Nephron progenitor cell (in vitro differentiated cells): ENCODE results near the gene CHD5.

ENCODE experiments used
- DNase-seq: peaks from one replicate; pipeline ENCODE4 v3.0.0; 2021
- H3K27ac Mint-ChIP-seq: 2 replicates; pipeline ENCODE4 v1.8.0; 2021; ENCODE audit warnings: mild to moderate bottlenecking, moderate library complexity, mixed read lengths
- H3K27me3 Mint-ChIP-seq: 2 replicates; pipeline ENCODE4 v1.8.0; 2021; ENCODE audit warnings: mild to moderate bottlenecking, low read depth, mixed read lengths; ENCODE audit not compliant: poor library complexity
- H3K36me3 Mint-ChIP-seq: 2 replicates; pipeline ENCODE4 v1.8.0; 2021; ENCODE audit warnings: low read depth, mixed read lengths
- H3K4me1 Mint-ChIP-seq: 2 replicates; pipeline ENCODE4 v1.8.0; 2021; ENCODE audit warnings: mixed read lengths
- H3K4me3 Mint-ChIP-seq: 2 replicates; pipeline ENCODE4 v1.8.0; 2021; ENCODE audit warnings: mild to moderate bottlenecking, moderate library complexity, mixed read lengths
- H3K9me3 Mint-ChIP-seq: 2 replicates; pipeline ENCODE4 v1.8.0; 2021; ENCODE audit warnings: mild to moderate bottlenecking, moderate library complexity, mixed read lengths
- CTCF ChIP-seq: fragments of 200-600 bp; sonication (generic); IDR thresholded peaks from 2 replicates; pipeline ENCODE4 v1.5.0; 2021; ENCODE audit warnings: antibody characterized with exemption

CHD5 gene

DNA sequence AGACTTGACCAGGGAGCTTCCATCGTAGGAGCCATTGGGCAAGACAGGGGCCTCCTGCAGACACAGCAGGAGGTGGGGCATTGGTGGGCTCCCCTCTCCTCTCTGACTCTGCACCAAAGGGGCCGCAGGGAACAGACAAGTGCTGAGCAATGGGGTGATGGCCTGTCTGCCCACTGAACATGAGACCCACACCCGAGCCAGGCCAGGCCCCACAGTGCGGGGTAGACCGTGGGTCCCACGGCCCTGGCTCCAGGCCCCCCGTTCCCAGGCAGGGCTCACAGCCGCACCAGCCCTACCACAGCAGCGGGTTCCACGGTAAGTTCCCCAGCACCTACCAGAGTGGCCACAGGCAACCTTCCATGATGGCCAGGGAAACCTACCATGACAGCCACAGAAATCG, 45.9 kb downstream of the CHD5 start:
- Mint-ChIP-seq H3K36me3 (no peaks in the 10 kb centered on the region), H3K4me1 (no peaks in the 10 kb centered on the region), H3K9me3 (peaks cover 15% of the 10 kb centered on the region), H3K27me3 (peaks cover 18% of the 10 kb centered on the region), H3K4me3 (no peak overlapping the region), H3K27ac (no peak overlapping the region)
- no peak for DNase-seq
- TF ChIP-seq CTCF = no peak

GRCh38 chr1:6133146-6133895, 46.8 kb downstream of the CHD5 start:
- peaks cover 14% of the 10 kb centered on the region for H3K27me3 Mint-ChIP-seq
- no peak overlapping the region for H3K27ac Mint-ChIP-seq
- no peak for DNase-seq
- H3K4me1 Mint-ChIP-seq = no peaks in the 10 kb centered on the region
- TF ChIP-seq CTCF = no peak
- H3K9me3 Mint-ChIP-seq = peaks cover 15% of the 10 kb centered on the region
- no peak overlapping the region for H3K4me3 Mint-ChIP-seq
- no peaks in the 10 kb centered on the region for H3K36me3 Mint-ChIP-seq

- Mint-ChIP-seq H3K4me3 (no peak overlapping the region), H3K27ac (no peak overlapping the region), H3K36me3 (no peaks in the 10 kb centered on the region), H3K4me1 (peaks cover 7% of the 10 kb centered on the region), H3K27me3 (peaks cover 13% of the 10 kb centered on the region), H3K9me3 (peaks cover 15% of the 10 kb centered on the region)
- TF ChIP-seq CTCF = no peak
- DNase-seq = no peak
These were observed 48.6 kb downstream of the CHD5 start for GRCh38 chr1:6131561-6131960.

DNA sequence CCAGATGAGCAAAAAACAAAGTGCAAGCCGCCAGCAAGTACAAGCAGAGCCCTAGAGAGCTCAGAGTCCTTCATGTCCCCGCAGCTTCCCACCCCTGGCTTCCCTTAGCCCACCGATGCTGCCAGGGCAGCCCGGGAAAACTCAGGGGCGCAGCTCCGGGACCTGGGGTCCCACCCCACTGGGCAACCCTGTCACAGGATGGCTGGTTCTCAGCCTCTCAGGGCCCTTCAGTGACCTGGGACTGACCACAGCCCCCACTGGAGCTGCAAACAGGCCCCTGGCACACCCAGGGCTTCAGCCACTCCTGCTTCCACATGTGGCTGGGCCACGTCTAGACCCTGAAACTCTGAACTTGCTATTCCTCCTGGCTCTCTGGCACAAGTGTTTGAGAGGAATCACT, 49.5 kb downstream of the CHD5 start:
- peaks cover 11% of the 10 kb centered on the region for H3K4me1 Mint-ChIP-seq
- DNase-seq = no peak
- no peak overlapping the region for H3K4me3 Mint-ChIP-seq
- no peak for TF ChIP-seq CTCF
- H3K27me3 Mint-ChIP-seq = peaks cover 15% of the 10 kb centered on the region
- no peaks in the 10 kb centered on the region for H3K36me3 Mint-ChIP-seq
- peaks cover 15% of the 10 kb centered on the region for H3K9me3 Mint-ChIP-seq
- no peak overlapping the region for H3K27ac Mint-ChIP-seq

DNA sequence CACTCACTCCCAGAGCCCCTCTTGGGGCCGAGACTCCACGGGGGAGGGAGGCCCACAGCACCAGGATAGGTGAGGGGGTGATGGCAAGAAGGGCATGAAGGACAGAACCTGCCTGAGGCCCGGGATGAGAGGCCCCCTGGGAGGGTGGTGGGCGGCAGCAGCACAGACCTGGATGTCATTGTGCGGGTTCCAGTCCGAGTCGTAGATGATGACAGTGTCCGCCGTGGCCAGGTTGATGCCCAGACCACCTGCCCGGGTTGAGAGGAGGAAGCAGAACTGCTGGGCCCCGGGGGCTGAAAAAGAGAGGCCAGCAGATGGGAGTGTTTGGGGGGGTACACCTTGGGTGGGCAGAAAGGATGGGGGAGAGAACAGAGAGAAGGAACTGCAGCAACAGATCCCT, 50.1 kb downstream of the CHD5 start:
- Mint-ChIP-seq H3K27ac (peak overlapping the region; percentile 64), H3K9me3 (peaks cover 15% of the 10 kb centered on the region), H3K36me3 (no peaks in the 10 kb centered on the region), H3K4me1 (peaks cover 13% of the 10 kb centered on the region), H3K27me3 (peaks cover 18% of the 10 kb centered on the region), H3K4me3 (no peak overlapping the region)
- no peak for TF ChIP-seq CTCF
- DNase-seq = no peak

GRCh38 chr1:6129313-6129712, 50.8 kb downstream of the CHD5 start:
- H3K4me1 Mint-ChIP-seq = peaks cover 13% of the 10 kb centered on the region
- DNase-seq = no peak
- TF ChIP-seq CTCF = no peak
- no peaks in the 10 kb centered on the region for H3K36me3 Mint-ChIP-seq
- H3K9me3 Mint-ChIP-seq = peaks cover 15% of the 10 kb centered on the region
- H3K4me3 Mint-ChIP-seq = no peak overlapping the region
- peaks cover 18% of the 10 kb centered on the region for H3K27me3 Mint-ChIP-seq
- H3K27ac Mint-ChIP-seq = no peak overlapping the region
